Trophoblast cell (in vitro differentiated cells and primary cell): Measurements from ENCODE around the gene GON7.

Experiments used
- DNase-seq, 2 donors: peaks; one replicate each; pipeline ENCODE4 v3.0.0-alpha.2; 2016
- H2AFZ ChIP-seq: 2 replicates; pipeline ENCODE4 v1.6.1; 2013; ENCODE audit warnings: low read length, moderate library complexity, mild to moderate bottlenecking; ENCODE audit not compliant: insufficient read depth, poor library complexity
- H2AK5ac ChIP-seq: 2 replicates; pipeline ENCODE4 v1.6.1; 2013; ENCODE audit warnings: mild to moderate bottlenecking, low read length
- H2BK120ac ChIP-seq: 2 replicates; pipeline ENCODE4 v1.6.1; 2013; ENCODE audit warnings: low read length, mild to moderate bottlenecking, moderate library complexity; ENCODE audit not compliant: insufficient read depth, poor library complexity
- H2BK12ac ChIP-seq: 2 replicates; pipeline ENCODE4 v1.6.1; 2013; ENCODE audit warnings: mild to moderate bottlenecking, low read length, moderate library complexity
- H2BK5ac ChIP-seq: 2 replicates; pipeline ENCODE4 v1.6.1; 2013; ENCODE audit warnings: low read length, low read depth, moderate library complexity, mild to moderate bottlenecking; ENCODE audit not compliant: poor library complexity
- H3K14ac ChIP-seq: 2 replicates; pipeline ENCODE4 v1.6.1; 2013; ENCODE audit warnings: mild to moderate bottlenecking, low read length
- H3K18ac ChIP-seq: 2 replicates; pipeline ENCODE4 v1.6.1; 2013; ENCODE audit warnings: mild to moderate bottlenecking, low read length
- H3K23ac ChIP-seq: 2 replicates; pipeline ENCODE4 v1.6.1; 2013; ENCODE audit warnings: low read length
- H3K27ac ChIP-seq: 2 replicates; pipeline ENCODE4 v1.5.1; 2013; ENCODE audit warnings: low read depth, mild to moderate bottlenecking, inconsistent platforms, low read length, moderate library complexity
- H3K27me3 ChIP-seq: 2 replicates; pipeline ENCODE4 v1.6.1; 2013; ENCODE audit warnings: inconsistent platforms, mild to moderate bottlenecking, low read length, moderate library complexity; ENCODE audit not compliant: insufficient read depth
- H3K36me3 ChIP-seq, 2 experiments: 1 replicate in 1 of 2; 2 replicates in 1 of 2; pipeline ENCODE4 v1.6.1; 2013; ENCODE audit warnings: low read length in 2 of 2, mild to moderate bottlenecking in 2 of 2, moderate library complexity in 1 of 2; ENCODE audit not compliant: insufficient read depth in 2 of 2, control insufficient read depth in 1 of 2
- H3K4ac ChIP-seq: 2 replicates; pipeline ENCODE4 v1.6.1; 2013; ENCODE audit warnings: low read depth, mild to moderate bottlenecking, low read length, moderate library complexity
- H3K4me1 ChIP-seq, 2 experiments: 1 replicate in 1 of 2; 2 replicates in 1 of 2; pipeline ENCODE4 v1.6.1; 2013; ENCODE audit warnings: low read length in 2 of 2, mild to moderate bottlenecking in 2 of 2, moderate library complexity in 1 of 2; ENCODE audit not compliant: insufficient read depth in 2 of 2, control insufficient read depth in 1 of 2
- H3K4me2 ChIP-seq: 2 replicates; pipeline ENCODE4 v1.6.1; 2013; ENCODE audit warnings: inconsistent platforms, mild to moderate bottlenecking, low read length, moderate library complexity
- H3K4me3 ChIP-seq: 2 replicates; pipeline ENCODE4 v1.5.1; 2013; ENCODE audit warnings: mild to moderate bottlenecking, low read depth, low read length, inconsistent platforms
- H3K79me1 ChIP-seq: one replicate; pipeline ENCODE4 v1.6.1; 2013; ENCODE audit warnings: low read length
- H3K79me2 ChIP-seq: 2 replicates; pipeline ENCODE4 v1.6.1; 2013; ENCODE audit warnings: low read length, mild to moderate bottlenecking; ENCODE audit not compliant: control insufficient read depth, insufficient read depth, poor library complexity
- H3K9ac ChIP-seq: 2 replicates; pipeline ENCODE4 v1.6.1; 2013; ENCODE audit warnings: mild to moderate bottlenecking, low read length
- H3K9me3 ChIP-seq: 2 replicates; pipeline ENCODE4 v1.6.1; 2013; ENCODE audit warnings: low read depth, mild to moderate bottlenecking, control low read depth, inconsistent platforms, low read length; ENCODE audit not compliant: insufficient read depth
- H4K12ac ChIP-seq: 2 replicates; pipeline ENCODE4 v1.6.1; 2013; ENCODE audit warnings: low read depth, mild to moderate bottlenecking, low read length, moderate library complexity
- H4K8ac ChIP-seq: 2 replicates; pipeline ENCODE4 v1.6.1; 2013; ENCODE audit warnings: low read depth, mild to moderate bottlenecking, low read length, moderate library complexity
- H4K91ac ChIP-seq: one replicate; pipeline ENCODE4 v1.6.1; 2013; ENCODE audit warnings: low read depth, mild to moderate bottlenecking, low read length, moderate library complexity
- WGBS: extraction: QIAGEN DNeasy Blood & Tissue Kit; methylation state at CpG from one replicate; pipeline ENCODE4 v1.1.7; 2013; ENCODE audit warnings: missing lambda C conversion rate; ENCODE audit not compliant: insufficient read length, insufficient coverage; ENCODE audit errors: extremely low coverage; 5-methylcytosine and 5-hydroxymethylcytosine counted together

GON7 gene

GRCh38 chr14:93232159-93232558 is 25.3 kb upstream of the GON7 start:
- no peaks in the 10 kb centered on the region for H3K9me3 ChIP-seq
- H3K4ac ChIP-seq: no peak overlapping the region
- no peak overlapping the region for H2BK120ac ChIP-seq
- no peak overlapping the region for H4K12ac ChIP-seq
- H3K27me3 ChIP-seq: no peaks in the 10 kb centered on the region
- H3K14ac ChIP-seq: no peak overlapping the region
- no peak overlapping the region for H3K9ac ChIP-seq
- no peak overlapping the region for H2BK12ac ChIP-seq
- H3K4me1 ChIP-seq: peaks cover 6 to 9% of the 10 kb centered on the region in 2 experiments
- H3K36me3 ChIP-seq: peaks cover 2 to 9% of the 10 kb centered on the region in 2 experiments
- no peaks in the 10 kb centered on the region for H3K79me2 ChIP-seq
- H3K23ac ChIP-seq: no peak overlapping the region
- no peak overlapping the region for H2AFZ ChIP-seq
- H3K27ac ChIP-seq: no peak overlapping the region
- H3K79me1 ChIP-seq: no peaks in the 10 kb centered on the region
- H3K18ac ChIP-seq: no peak overlapping the region
- no peak for DNase-seq
- H4K91ac ChIP-seq: no peak overlapping the region
- WGBS: no CpG with 5 or more reads among the region's 17 CpGs
- no peak overlapping the region for H2AK5ac ChIP-seq
- H3K4me3 ChIP-seq: peak overlapping the region; percentile 28
- no peak overlapping the region for H2BK5ac ChIP-seq
- no peak overlapping the region for H4K8ac ChIP-seq
- no peak overlapping the region for H3K4me2 ChIP-seq

DNA sequence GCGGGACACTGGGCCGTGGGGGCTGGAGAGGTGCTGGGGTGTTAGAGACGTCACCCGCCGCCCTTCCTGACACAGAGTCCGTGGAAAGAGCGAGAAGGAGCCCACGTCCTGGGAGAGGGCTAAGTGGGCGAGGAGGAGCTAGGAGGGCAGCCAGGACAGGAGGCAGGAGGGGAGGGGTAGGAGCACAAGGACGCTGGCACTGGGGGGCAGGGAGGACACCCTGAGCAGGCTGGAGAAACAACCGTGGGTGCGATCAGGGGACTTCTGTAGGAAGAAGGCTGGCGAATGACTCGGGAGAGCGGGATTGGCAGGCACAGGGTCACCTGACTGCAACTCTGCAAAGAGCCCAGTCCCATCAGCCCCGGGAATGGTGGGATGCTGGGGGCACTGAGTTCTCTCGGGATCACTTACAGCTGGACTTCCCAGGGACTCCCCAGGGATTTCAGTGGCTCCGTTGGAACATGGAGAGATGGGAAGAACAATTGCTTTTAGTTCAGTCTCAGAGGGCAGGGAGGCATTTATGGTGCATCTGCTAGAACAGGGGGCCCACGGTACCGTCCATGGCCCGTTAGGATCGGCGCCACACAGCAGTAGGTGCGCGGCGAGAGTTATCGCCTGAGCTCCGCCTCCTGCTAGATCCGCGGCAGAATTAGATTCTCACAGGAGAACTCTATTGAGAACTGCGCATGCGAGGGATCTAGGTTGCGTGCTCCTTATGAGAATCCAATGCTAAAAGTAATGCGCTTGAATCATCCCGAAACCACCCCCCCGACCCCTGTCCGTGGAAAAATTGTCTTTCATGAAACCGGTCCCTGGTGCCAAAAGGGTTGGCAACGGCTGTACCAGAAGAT is 24.5 kb upstream of the GON7 start:
- Histone ChIP-seq H3K79me1 (no peaks in the 10 kb centered on the region), H2AK5ac (no peak overlapping the region), H2AFZ (no peak overlapping the region), H3K9ac (no peak overlapping the region), H3K23ac (no peak overlapping the region), H3K4me2 (no peak overlapping the region), H3K36me3 (peaks cover 4 to 12% of the 10 kb centered on the region in 2 experiments), H3K9me3 (no peaks in the 10 kb centered on the region), H3K14ac (no peak overlapping the region), H2BK12ac (no peak overlapping the region), H2BK5ac (no peak overlapping the region), H4K8ac (no peak overlapping the region), H4K12ac (no peak overlapping the region), H3K4me3 (no peak overlapping the region), H3K79me2 (no peaks in the 10 kb centered on the region), H3K27ac (no peak overlapping the region), H3K4ac (no peak overlapping the region), H2BK120ac (no peak overlapping the region), H3K4me1 (peaks cover 6 to 9% of the 10 kb centered on the region in 2 experiments), H4K91ac (no peak overlapping the region), H3K27me3 (no peaks in the 10 kb centered on the region), H3K18ac (no peak overlapping the region)
- no CpG with 5 or more reads among the region's 39 CpGs for WGBS
- peak; percentile 9 to 40 for DNase-seq

DNA sequence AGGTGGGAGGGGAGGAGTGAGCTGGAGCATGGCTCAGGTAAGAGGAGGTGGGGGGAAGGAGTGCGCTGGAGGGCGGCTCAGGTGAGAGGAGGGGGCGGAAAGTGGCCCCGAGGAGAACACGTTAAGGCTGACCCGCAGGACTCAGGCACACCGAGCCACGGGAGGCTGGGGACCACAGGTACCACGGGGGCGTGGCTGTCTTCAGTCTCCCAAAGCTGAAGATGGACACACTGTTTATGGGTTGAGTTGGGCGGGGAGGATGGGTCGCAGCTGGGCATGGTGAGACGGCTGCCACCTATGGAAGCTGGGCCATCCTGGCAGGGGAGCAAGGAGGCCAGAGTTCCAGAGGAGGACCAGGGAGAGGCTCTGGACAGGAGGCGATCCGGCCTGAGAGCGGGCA is 23.7 kb upstream of the GON7 start:
- whole genome bisulfite sequencing: no CpG with 5 or more reads among the region's 16 CpGs
- peaks cover 6 to 9% of the 10 kb centered on the region in 2 experiments for H3K4me1 ChIP-seq
- no peaks in the 10 kb centered on the region for H3K27me3 ChIP-seq
- no peak for DNase-seq
- no peak overlapping the region for H4K91ac ChIP-seq
- no peak overlapping the region for H4K8ac ChIP-seq
- H2AFZ ChIP-seq: no peak overlapping the region
- H3K4me2 ChIP-seq: no peak overlapping the region
- H3K18ac ChIP-seq: no peak overlapping the region
- H3K14ac ChIP-seq: no peak overlapping the region
- no peak overlapping the region for H3K23ac ChIP-seq
- no peaks in the 10 kb centered on the region for H3K79me1 ChIP-seq
- no peak overlapping the region for H3K27ac ChIP-seq
- no peaks in the 10 kb centered on the region for H3K79me2 ChIP-seq
- H3K4me3 ChIP-seq: no peak overlapping the region
- H3K4ac ChIP-seq: no peak overlapping the region
- H2AK5ac ChIP-seq: no peak overlapping the region
- no peaks in the 10 kb centered on the region for H3K9me3 ChIP-seq
- H2BK12ac ChIP-seq: no peak overlapping the region
- H3K9ac ChIP-seq: no peak overlapping the region
- H2BK120ac ChIP-seq: no peak overlapping the region
- H3K36me3 ChIP-seq: peaks cover 4 to 12% of the 10 kb centered on the region in 2 experiments
- H2BK5ac ChIP-seq: no peak overlapping the region
- H4K12ac ChIP-seq: no peak overlapping the region

- Histone ChIP-seq H4K12ac (no peak overlapping the region), H2BK12ac (no peak overlapping the region), H3K23ac (no peak overlapping the region), H3K9me3 (no peaks in the 10 kb centered on the region), H2AFZ (no peak overlapping the region), H3K9ac (no peak overlapping the region), H3K14ac (no peak overlapping the region), H2BK5ac (no peak overlapping the region), H4K8ac (no peak overlapping the region), H4K91ac (no peak overlapping the region), H3K4me3 (no peak overlapping the region), H2AK5ac (no peak overlapping the region), H3K4ac (no peak overlapping the region), H3K4me1 (no peaks in the 10 kb centered on the region), H3K27ac (no peak overlapping the region), H3K36me3 (peaks cover 14 to 17% of the 10 kb centered on the region in 2 experiments), H2BK120ac (no peak overlapping the region), H3K27me3 (no peaks in the 10 kb centered on the region), H3K79me1 (no peaks in the 10 kb centered on the region), H3K79me2 (no peaks in the 10 kb centered on the region), H3K18ac (no peak overlapping the region), H3K4me2 (no peak overlapping the region)
- no CpG with 5 or more reads among the region's 8 CpGs for WGBS
- DNase-seq: no peak
Measured at GRCh38 chr14:93228550-93228949, 21.7 kb upstream of the GON7 start.
